SU-DHL-6 (cell line): ENCODE data around the gene TPTE2.
"Not testable (repeated sequence)": the region's sequence is repeated elsewhere in the genome, so short reads cannot be mapped to it uniquely, and the experiment has no call there.

Experiments used
- H2AFZ ChIP-seq: fragments of 200-600 bp; sonication (generic); 2 replicates; pipeline ENCODE4 v1.6.1; 2014; ENCODE audit warnings: low read depth, mild to moderate bottlenecking, moderate library complexity, mixed read lengths, antibody characterized with exemption, low read length; ENCODE audit not compliant: severe bottlenecking
- H3F3A ChIP-seq: fragments of 200-600 bp; shearing (Covaris generic); 2 replicates; pipeline ENCODE4 v1.6.0; 2016; ENCODE audit warnings: antibody characterized with exemption, mild to moderate bottlenecking; ENCODE audit not compliant: insufficient read depth
- H3K27ac ChIP-seq: fragments of 200-600 bp; sonication (generic); 2 replicates; pipeline ENCODE4 v1.5.1; 2016; ENCODE audit warnings: low read depth, mild to moderate bottlenecking, low read length, moderate library complexity, mixed read lengths
- H3K27me3 ChIP-seq: fragments of 200-600 bp; sonication (generic), shearing (Covaris generic); 2 replicates; pipeline ENCODE4 v1.6.0; 2014; ENCODE audit warnings: mild to moderate bottlenecking, low read length
- H3K36me3 ChIP-seq: fragments of 200-600 bp; sonication (generic); 2 replicates; pipeline ENCODE4 v1.6.1; 2014; ENCODE audit warnings: mild to moderate bottlenecking, low read length, mixed read lengths
- H3K4me2 ChIP-seq: fragments of 300-600, 200-600 bp; shearing (Covaris generic), sonication (generic); 2 replicates; pipeline ENCODE4 v1.6.0; 2014; ENCODE audit warnings: low read length, low read depth, mild to moderate bottlenecking; ENCODE audit not compliant: poor library complexity, severe bottlenecking
- H3K4me3 ChIP-seq: fragments of 200-600 bp; sonication (generic); 2 replicates; pipeline ENCODE4 v1.5.1; 2014; ENCODE audit warnings: antibody characterized with exemption, low read length, mild to moderate bottlenecking, mixed read lengths; ENCODE audit not compliant: insufficient read depth, poor library complexity, severe bottlenecking
- H3K79me2 ChIP-seq: fragments of 200-600 bp; sonication (generic); 2 replicates; pipeline ENCODE4 v1.6.1; 2014; ENCODE audit warnings: mild to moderate bottlenecking, low read length, moderate library complexity; ENCODE audit not compliant: insufficient read depth
- H3K9ac ChIP-seq: fragments of 200-600 bp; sonication (generic); 2 replicates; pipeline ENCODE4 v1.7.0; 2014; ENCODE audit warnings: mild to moderate bottlenecking, low read length
- H3K9me2 ChIP-seq: fragments of 200-600 bp; sonication (generic); replicated peaks from 2 replicates; pipeline ENCODE4 v1.6.1; 2014; ENCODE audit warnings: low read length; ENCODE audit not compliant: insufficient read depth
- H3K9me3 ChIP-seq: fragments of 200-600 bp; sonication (generic); 2 replicates; pipeline ENCODE4 v1.6.1; 2014; ENCODE audit warnings: low read length, mixed read lengths; ENCODE audit not compliant: insufficient read depth
- H4K20me1 ChIP-seq: fragments of 200-600 bp; sonication (generic); 2 replicates; pipeline ENCODE4 v1.6.1; 2014; ENCODE audit warnings: low read depth, mild to moderate bottlenecking, antibody characterized with exemption, low read length, moderate library complexity, mixed read lengths
- CTCF ChIP-seq: fragments of 200-600 bp; sonication (generic); IDR thresholded peaks from one replicate; pipeline ENCODE4 v1.5.1; 2017; ENCODE audit warnings: antibody characterized with exemption, mild to moderate bottlenecking, low read length, moderate library complexity; ENCODE audit not compliant: insufficient read depth, poor library complexity, severe bottlenecking
- EZH2phosphoT487 ChIP-seq: fragments of 200-600 bp; sonication (generic), shearing (Covaris generic); conservative IDR thresholded peaks from 2 replicates; pipeline ENCODE4 v1.6.1; 2018; ENCODE audit warnings: mild to moderate bottlenecking, antibody characterized with exemption, low read length, moderate library complexity, mixed read lengths

TPTE2 gene

GRCh38 chr13:19572280-19572679 lies 10.9 kb upstream of the TPTE2 start:
- H3K4me3 ChIP-seq: no peak overlapping the region
- TF ChIP-seq CTCF (no peak), EZH2phosphoT487 (no peak)
- H4K20me1 ChIP-seq: no peaks in the 10 kb centered on the region
- H3K4me2 ChIP-seq: no peak overlapping the region
- H2AFZ ChIP-seq: no peak overlapping the region
- no peak overlapping the region for H3K9ac ChIP-seq
- no peaks in the 10 kb centered on the region for H3K9me2 ChIP-seq
- H3K27me3 ChIP-seq: no peaks in the 10 kb centered on the region
- no peaks in the 10 kb centered on the region for H3F3A ChIP-seq
- no peaks in the 10 kb centered on the region for H3K9me3 ChIP-seq
- no peaks in the 10 kb centered on the region for H3K36me3 ChIP-seq
- no peaks in the 10 kb centered on the region for H3K79me2 ChIP-seq
- no peak overlapping the region for H3K27ac ChIP-seq

DNA sequence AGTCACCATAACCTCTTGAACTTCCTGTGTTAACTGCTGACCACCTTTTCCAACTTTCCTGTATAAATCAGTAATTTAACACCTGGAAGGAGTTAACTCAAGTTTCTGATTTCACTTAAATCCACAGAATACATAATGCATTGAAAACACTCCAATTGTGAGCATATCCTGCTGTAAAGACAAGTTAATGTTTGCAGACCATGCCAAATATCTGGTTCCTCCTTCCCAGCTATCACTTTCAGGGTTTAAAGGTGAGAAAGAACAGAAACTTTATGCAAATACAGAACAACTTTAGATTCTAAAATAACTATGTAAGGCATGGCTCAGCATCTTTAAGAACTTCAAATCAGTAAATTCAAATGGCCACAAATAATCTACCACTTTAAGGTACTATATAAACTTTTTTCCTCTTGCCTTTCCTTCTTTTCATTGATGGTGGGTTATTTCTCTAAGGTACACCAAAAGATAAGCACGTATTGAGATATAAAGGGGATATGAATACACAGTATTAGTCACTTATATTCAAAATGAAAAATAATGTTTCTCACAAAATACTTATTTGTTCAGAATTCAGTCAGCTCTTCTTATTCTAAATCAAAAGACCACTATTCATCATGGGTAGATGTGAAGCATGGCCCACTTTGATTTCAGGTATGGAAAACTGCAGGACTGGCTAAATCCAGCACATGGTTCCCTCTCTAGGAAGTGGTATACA lies 6.6 kb upstream of the TPTE2 start:
- H3K4me3 ChIP-seq: no peak overlapping the region
- H3K36me3 ChIP-seq: no peaks in the 10 kb centered on the region
- H3F3A ChIP-seq: peaks cover 15% of the 10 kb centered on the region; the same call in 1 of the 2 replicates
- no peaks in the 10 kb centered on the region for H3K27me3 ChIP-seq
- H3K4me2 ChIP-seq: peak overlapping the region; percentile 19
- H3K27ac ChIP-seq: 0 out of 2 replicates have a peak overlapping the region, but pooled peaks have one; percentile 32
- H3K9me3 ChIP-seq: no peaks in the 10 kb centered on the region
- H3K9me2 ChIP-seq: no peaks in the 10 kb centered on the region
- H2AFZ ChIP-seq: no peak overlapping the region
- no peak overlapping the region for H3K9ac ChIP-seq
- H3K79me2 ChIP-seq: no peaks in the 10 kb centered on the region
- TF ChIP-seq CTCF (no peak), EZH2phosphoT487 (no peak)
- H4K20me1 ChIP-seq: no peaks in the 10 kb centered on the region

- TF ChIP-seq CTCF (no peak), EZH2phosphoT487 (no peak)
- Histone ChIP-seq H3K9me3 (no peaks in the 10 kb centered on the region), H4K20me1 (no peaks in the 10 kb centered on the region), H3K9me2 (no peaks in the 10 kb centered on the region), H3K36me3 (no peaks in the 10 kb centered on the region), H3K4me3 (no peak overlapping the region), H2AFZ (no peak overlapping the region), H3K4me2 (no peak overlapping the region), H3K27ac (no peak overlapping the region), H3K9ac (no peak overlapping the region), H3F3A (peaks cover 15% of the 10 kb centered on the region; the same call in 1 of the 2 replicates), H3K79me2 (no peaks in the 10 kb centered on the region), H3K27me3 (no peaks in the 10 kb centered on the region)
Measured at GRCh38 chr13:19561585-19561984, 253 bp upstream of the TPTE2 start.

GRCh38 chr13:19560672-19561071 lies 660 bp downstream of the TPTE2 start:
- H3K9me3 ChIP-seq, H3K9me2 ChIP-seq, H3K27ac ChIP-seq, H3K79me2 ChIP-seq, H3K9ac ChIP-seq, H4K20me1 ChIP-seq, H2AFZ ChIP-seq, H3K36me3 ChIP-seq, H3K4me3 ChIP-seq, H3K27me3 ChIP-seq, H3K4me2 ChIP-seq: not testable (repeated sequence)
- H3F3A ChIP-seq: peaks cover 13% of the 10 kb centered on the region; the same call in 1 of the 2 replicates

- H3K4me3 ChIP-seq, H3K27ac ChIP-seq, H3K36me3 ChIP-seq, H3K4me2 ChIP-seq, H3K9me2 ChIP-seq, H2AFZ ChIP-seq, H3K9me3 ChIP-seq, H4K20me1 ChIP-seq, H3K27me3 ChIP-seq, H3K9ac ChIP-seq, H3K79me2 ChIP-seq: not testable (repeated sequence)
- H3F3A ChIP-seq: peaks cover 11% of the 10 kb centered on the region; the same call in 1 of the 2 replicates
Measured at GRCh38 chr13:19559739-19560138, 1.6 kb downstream of the TPTE2 start.

DNA sequence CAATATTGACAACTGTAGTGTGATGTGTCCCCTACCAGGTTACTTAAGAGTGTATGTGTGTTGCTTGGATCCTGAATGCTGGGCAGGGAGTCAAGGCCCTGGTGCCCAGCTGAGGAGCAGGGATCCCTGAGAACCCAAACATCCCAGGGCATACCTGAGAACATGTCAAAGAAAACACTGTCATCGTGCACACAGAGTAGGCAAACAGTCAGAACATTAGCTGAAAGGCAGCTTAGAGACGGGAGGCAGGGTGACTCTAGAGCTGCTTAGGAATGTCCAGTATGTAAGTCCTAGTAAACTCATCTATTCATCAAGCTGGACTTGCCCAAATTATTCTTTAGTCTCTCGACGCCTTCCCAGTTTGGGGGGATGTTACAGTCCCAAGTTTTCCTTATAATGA lies 4.0 kb downstream of the TPTE2 start:
- H4K20me1 ChIP-seq, H3K27ac ChIP-seq, H3K27me3 ChIP-seq, H3F3A ChIP-seq, H2AFZ ChIP-seq, H3K4me2 ChIP-seq, H3K9me2 ChIP-seq, H3K9ac ChIP-seq, H3K9me3 ChIP-seq, H3K36me3 ChIP-seq, H3K79me2 ChIP-seq, H3K4me3 ChIP-seq: not testable (repeated sequence)
